LNCAP (cell line): ENCODE measurements around the gene LRP1B.

Experiments
- TF ChIP-seq, protein P1 (sequence below): fragments of 450-650 bp; IDR thresholded peaks from 2 replicates; pipeline ENCODE4 v1.5.1; 2017; ENCODE audit warnings: mild to moderate bottlenecking

The LRP1B gene

DNA sequence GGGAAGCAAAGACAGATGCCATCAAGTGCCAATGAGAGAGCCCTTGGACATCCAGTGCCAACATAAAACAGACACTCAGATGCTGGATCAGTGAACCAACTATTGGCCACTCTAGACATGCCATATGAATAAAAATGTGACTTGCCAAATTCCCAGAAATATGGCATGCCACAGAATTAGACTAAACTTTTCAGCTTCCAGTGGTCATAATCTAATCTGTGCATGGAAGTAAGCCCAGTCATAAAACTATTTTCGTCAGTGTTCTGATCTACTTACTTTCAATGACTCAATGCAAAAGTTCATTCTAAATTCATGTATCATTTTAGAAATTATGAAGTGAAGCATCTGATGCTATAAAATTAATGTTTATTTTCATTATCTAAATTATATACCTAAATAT lies 1844.4 kb downstream of the LRP1B start:
- TF ChIP-seq, protein P1, sequence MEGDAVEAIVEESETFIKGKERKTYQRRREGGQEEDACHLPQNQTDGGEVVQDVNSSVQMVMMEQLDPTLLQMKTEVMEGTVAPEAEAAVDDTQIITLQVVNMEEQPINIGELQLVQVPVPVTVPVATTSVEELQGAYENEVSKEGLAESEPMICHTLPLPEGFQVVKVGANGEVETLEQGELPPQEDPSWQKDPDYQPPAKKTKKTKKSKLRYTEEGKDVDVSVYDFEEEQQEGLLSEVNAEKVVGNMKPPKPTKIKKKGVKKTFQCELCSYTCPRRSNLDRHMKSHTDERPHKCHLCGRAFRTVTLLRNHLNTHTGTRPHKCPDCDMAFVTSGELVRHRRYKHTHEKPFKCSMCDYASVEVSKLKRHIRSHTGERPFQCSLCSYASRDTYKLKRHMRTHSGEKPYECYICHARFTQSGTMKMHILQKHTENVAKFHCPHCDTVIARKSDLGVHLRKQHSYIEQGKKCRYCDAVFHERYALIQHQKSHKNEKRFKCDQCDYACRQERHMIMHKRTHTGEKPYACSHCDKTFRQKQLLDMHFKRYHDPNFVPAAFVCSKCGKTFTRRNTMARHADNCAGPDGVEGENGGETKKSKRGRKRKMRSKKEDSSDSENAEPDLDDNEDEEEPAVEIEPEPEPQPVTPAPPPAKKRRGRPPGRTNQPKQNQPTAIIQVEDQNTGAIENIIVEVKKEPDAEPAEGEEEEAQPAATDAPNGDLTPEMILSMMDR, result no peak

DNA sequence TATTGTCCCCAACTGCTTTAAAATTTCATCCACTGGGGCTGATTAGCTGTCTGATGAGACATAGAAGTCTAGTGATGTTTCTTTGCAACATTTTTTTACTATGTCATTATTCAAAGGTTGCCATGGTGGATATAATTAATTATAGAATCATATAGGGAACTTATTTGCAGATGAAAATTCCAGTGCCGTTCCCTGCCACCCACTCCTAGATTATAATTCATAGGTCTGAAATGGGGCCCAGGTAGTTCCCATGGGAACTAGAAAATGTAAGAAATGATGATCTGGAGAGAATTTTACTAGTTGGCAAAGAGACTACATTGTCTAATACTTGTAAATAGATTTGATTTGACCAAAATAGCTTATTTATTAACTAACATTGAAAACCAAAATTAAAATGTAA lies 1854.2 kb downstream of the LRP1B start:
- TF ChIP-seq, protein P1, result no peak

DNA sequence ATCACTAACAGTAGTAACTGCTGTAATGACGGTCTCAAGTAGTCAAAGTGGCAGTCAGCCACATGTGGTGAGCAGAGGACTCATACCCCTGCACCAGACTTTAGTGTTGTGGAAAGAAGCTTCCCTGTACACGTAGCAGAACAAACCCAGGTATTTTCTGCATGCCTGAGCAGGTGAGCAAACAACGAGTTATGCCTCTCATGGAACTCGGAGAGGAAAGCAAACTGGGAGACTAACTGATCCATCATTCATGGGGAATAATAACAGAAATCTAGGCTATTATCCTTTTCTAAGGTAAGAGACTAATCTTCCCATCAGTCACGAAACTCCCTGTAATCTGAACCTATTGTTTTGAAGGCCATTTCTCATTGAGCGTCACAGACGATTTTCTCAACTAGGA lies 1855.4 kb downstream of the LRP1B start:
- TF ChIP-seq, protein P1, result no peak

DNA sequence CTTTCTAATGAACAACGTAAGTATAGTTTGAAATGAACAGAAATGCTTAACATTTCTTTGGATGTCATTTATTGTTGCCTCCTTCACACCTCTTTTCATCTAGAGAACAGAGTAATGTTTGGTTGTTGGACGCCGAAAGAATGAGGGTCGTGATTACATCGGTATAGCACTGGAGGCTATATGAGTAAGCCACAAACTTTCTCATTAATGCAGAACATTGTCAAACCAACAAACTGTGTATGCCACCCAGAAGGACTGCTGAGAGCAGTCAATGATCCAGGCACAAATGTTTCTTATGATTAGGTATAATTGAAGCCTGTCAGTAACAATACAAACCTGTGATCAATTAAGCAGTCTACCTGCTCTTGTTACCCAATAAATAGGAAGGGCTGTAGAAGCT lies 1855.9 kb downstream of the LRP1B start:
- TF ChIP-seq, protein P1, result no peak

DNA sequence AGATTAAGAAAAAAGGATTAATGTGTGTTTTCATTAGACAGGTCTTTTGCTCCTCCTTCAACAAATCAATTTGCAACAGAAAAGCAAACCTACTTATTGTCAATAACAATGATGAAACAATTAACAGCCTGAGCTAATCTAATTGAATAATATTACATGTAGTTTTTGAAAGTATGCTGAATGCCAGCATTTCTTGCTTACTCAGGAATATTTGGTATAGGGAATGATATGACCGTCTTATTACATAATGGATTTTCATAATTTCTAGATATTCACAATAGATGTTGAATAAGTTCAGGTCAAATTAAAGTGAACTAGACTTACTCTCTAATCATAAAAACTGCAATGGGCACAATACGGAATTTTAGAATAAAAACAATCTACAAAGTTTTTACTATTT lies 1856.9 kb downstream of the LRP1B start:
- TF ChIP-seq, protein P1, result no peak

DNA sequence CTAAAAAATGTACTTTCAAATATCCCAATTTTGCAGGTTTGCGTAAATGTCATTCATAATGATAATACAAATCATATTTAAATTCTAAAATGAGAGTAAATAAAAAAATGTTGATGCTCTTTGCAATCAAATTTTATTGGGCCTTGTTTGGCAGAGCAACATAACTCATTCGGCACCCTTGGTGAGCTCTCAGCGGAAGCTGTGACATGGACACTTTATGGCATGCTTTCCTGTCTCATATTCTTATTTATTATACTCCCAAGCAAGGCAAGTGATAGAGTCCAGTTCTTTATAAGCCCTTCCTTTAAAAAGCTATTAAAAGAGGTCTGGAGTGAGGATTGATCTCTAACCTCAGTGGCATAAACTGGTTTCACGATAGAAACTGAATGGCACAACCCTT lies 1857.4 kb downstream of the LRP1B start:
- TF ChIP-seq, protein P1, result no peak

DNA sequence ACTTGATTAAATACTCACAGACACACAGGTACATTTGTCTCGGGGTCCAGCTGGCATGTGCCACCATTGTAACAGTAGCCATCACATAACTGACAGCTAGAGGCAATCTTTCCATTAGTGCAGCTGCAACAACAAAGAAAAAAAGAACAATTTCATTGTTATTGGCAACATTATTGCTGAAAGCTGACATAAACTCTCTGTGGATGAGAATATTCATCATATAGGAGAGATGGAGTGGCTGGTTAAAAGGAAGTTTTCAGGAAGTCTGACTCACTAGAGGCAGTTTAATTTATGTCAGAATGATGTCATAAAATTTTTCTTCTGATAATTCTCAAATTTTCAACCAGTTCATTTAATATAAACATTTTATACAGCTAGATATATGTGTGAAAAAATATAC lies 1860.6 kb downstream of the LRP1B start:
- TF ChIP-seq, protein P1, result no peak

DNA sequence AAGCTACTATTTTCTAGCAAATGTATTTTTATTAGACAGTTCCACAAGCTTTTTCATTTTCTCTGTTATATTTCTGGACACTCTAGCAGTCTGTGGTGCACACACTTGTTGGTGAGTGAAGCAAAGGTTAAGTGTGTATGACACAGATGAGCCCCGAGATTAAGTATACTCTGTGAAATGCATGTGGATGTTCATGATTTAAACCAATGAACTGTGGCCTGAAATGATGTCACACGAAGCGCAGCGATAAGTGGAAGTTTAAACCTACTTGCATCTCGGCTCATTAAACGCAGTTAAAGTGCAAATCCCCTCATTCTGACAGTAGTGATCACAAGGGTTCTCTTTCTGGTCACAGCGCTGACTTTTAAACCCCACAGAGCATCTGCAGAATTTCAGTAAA lies 1861.8 kb downstream of the LRP1B start:
- TF ChIP-seq, protein P1, result no peak
